ENCODE measurements around the gene FHL2.
"Not testable (repeated sequence)": the region's sequence is repeated elsewhere in the genome, so short reads cannot be mapped to it uniquely, and the experiment has no call there.

The FHL2 gene

GRCh38 chr2:105337122-105338019, 61.5 kb downstream of the FHL2 start, which contains the start of gene C2orf49:
C2orf49 (plus strand) TSS chr2:105337540; CDS start chr2:105337588, 48 bp downstream.
- peak; percentile 89 for DNase-seq (ENCODE audit: low spot score)

GRCh38 chr2:105336786-105337121, 62.1 kb downstream of the FHL2 start:
- DNase-seq (ENCODE audit: low spot score), result no peak

- DNase-seq (ENCODE audit: low spot score), result no peak
Observed at GRCh38 chr2:105335469-105335868, 63.4 kb downstream of the FHL2 start.

GRCh38 chr2:105334211-105334610, 64.6 kb downstream of the FHL2 start:
- no peak for DNase-seq (ENCODE audit: low spot score)

- DNase-seq (ENCODE audit: low spot score), result no peak
Observed at GRCh38 chr2:105330681-105331375, 68.0 kb downstream of the FHL2 start.

DNA sequence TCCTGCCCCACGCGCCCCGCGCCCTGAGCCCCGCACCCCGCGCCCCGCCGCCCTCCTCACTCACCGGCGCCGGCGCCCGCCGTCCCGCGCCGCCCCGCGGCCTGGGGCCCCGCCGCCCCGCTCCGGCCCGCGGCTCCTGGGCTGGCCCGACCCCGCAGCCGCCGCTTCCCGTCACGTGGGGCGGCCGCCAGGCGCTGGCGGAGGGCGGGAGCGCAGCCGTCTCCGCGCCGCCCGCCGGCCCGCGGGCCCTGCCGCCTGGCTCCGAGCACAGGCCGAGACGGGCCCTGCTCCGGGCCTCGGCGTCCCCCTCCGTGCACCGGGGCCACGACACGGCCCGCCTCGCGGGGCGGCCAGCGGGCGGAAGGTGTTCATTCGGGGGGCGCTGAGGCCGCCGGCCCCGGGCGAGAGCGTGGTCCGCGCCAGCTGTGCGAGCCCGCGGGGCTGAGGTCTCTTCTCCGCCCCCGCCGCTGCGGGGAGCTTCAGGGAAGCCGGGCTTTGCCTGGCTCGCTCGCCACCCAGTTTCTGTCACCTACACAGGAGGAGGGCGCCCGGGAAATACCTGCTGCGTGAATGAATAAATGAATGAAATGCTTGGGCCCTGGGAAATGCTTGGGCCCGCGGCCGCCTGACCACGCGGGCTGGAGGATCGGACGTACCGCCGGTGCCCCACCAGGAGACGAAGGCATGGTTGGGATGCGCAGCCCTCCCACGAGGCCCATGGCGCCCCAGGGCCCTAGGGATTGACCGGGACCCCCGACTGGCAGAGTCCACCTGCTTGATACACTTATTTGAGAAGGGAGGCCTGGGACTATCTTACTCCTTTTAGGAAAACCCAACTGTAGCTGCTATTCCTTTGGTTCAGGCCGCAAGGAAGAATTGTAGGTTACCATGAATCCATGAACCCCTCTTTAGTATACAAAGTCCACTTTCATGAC, 69.0 kb downstream of the FHL2 start, which contains the start of gene TGFBRAP1:
Gene TGFBRAP1 (minus strand): TSS at position 175 of the 935 bp plus-strand sequence. CDS start 21,434 bp downstream, outside the sequence.
- no peak for DNase-seq (ENCODE audit: low spot score)

DNA sequence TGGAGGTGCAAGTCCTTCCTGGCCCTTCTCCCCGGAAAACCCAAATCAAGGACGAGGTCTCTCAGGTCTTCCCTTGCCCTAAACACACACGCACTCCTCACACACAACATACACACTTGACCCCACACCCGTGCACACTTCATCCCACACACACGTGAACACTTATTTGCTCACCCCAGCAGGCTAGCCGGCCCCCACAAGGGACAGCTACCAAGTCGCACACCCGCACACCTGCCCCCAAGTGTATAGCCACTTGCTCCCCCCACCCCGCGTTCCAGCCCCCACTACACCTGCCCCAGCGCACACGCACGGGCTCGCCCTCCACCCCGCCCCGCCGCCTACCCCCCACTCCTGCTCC, 69.7 kb downstream of the FHL2 start:
- no peak for DNase-seq (ENCODE audit: low spot score)

- DNase-seq (ENCODE audit: low spot score), result no peak
Observed at GRCh38 chr2:105328281-105329196, 70.3 kb downstream of the FHL2 start.

GRCh38 chr2:105327690-105328089, 71.2 kb downstream of the FHL2 start:
- no peak for DNase-seq (ENCODE audit: low spot score)

- DNase-seq (ENCODE audit: low spot score), result not testable (repeated sequence)
Observed at GRCh38 chr2:105327271-105327670, 71.6 kb downstream of the FHL2 start.

DNA sequence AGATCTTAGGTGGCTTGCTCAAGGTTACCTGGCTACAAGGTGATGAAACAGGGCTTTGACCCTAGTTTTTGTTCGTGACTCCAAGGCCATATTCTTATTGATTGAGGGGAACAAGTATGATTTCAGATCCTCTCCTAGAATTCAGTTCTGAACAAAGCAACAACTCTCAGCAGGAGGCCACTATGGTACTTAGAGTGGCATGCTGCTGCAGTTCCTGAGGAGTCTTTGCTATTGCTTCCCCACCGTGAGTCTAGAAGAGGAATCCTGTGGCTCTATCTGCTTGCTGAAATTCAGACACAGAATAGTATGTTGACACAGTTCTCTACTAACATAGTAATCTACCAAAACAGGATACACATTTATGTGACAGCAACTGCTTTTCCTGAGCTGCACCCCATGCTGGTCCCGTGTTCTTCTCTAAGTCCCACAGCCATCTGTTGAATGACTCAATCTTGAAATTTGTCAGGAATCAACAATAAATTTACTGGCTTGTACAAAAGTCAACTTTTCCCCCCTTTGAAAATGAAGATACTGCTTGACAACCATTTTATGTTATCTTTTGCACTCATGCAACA, 73.4 kb downstream of the FHL2 start:
- DNase-seq (ENCODE audit: low spot score), result no peak

GRCh38 chr2:105324732-105325131, 74.1 kb downstream of the FHL2 start:
- DNase-seq (ENCODE audit: low spot score), result no peak

DNA sequence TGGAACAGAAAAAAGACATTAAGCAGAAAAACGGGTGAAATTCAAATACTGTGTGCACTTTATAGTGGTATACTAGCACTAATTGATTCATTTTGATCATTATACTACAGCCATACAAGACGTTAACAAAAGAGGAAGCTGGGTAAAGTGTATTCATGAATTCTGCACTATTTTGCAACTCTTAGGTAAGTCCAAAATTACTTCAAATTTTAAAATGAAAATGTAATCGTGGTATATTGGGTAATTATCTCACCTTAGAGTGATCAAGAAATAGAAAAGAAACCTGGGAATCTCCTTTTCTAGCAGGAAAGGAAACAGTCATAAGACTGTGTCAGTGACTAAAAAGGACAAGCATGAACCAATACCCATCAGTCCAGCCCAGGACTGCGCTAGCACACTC, 74.8 kb downstream of the FHL2 start:
- no peak for DNase-seq (ENCODE audit: low spot score)

DNA sequence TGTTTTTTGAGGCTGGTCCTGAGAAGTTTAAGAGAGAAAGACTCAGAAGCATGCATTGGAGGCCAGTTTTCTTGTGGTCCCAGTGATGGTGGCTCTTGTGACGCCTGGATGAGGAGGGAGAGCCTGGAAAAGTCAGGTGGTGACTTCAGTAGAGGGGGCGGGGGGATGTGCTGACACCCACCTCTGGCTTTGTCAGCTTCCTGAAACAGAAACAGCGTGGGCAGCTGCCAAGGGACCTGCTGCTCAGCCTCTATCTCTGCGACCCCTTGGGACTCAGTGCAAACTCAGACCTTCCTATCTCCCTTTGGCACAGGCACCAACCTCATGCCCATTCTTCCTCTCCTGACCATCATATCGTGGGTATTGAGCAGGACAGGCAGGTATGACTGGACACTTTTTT, 75.7 kb downstream of the FHL2 start:
- DNase-seq (ENCODE audit: low spot score), result no peak

DNA sequence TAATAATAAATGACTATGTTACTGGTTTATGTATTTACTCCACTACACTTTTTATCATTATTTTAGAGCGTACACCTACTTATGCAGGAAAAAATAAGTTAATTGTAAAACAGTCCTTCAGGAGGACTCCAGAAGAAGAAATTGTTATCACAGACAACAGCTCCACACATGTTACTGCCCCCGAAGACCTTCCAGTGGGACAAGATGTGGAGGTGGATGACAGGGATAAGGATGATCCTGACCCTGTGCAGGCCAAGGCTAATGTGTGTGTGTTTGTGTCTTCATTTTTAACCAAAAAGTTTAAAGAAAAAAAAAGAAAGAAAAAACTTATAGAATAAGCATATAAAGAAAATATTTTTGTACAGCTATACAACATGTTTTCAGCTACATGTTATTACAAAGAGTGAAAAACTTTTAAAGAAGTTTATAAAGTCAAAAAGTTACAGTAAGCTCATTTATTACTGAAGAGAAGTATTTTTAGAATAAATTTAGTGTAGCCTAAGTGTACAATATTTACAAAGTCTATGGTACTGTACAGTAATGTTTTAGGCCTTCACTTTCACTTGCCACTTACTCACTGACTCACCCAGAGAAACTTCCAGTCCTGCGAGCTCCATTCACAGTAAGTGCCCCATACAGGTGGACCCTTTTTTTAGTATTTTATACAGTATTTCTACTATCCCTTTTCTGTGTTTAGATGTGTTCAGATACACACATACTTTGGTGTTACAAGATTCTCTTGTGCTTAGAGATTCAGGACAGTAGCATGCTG, 76.8 kb downstream of the FHL2 start:
- no peak for DNase-seq (ENCODE audit: low spot score)

DNA sequence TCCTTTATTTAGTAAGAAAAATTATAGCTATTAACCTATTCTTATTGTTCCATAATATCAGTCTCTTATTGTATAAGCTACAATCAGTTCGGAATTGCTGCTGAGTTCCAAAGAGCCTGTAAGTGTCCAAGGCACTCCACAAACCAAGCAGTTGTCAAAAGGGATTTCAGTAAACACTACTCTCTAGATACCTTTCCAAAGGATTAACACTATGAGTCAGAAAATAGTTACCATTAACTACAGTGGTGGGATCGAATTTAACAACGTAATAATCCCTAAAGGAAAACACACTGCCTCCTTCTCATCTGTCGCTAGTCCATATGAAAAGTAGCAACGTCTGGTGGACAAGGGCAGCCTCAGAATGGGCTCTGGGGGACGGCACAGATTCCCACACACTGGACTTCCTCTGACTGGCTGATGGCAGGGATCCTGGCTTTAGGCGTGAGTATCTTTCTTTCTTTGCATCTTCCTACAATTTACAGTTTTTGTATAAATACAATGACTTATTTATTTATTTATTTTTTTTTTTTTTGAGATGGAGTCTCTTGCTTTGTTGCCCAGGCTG, 78.1 kb downstream of the FHL2 start:
- DNase-seq (ENCODE audit: low spot score), result no peak

DNA sequence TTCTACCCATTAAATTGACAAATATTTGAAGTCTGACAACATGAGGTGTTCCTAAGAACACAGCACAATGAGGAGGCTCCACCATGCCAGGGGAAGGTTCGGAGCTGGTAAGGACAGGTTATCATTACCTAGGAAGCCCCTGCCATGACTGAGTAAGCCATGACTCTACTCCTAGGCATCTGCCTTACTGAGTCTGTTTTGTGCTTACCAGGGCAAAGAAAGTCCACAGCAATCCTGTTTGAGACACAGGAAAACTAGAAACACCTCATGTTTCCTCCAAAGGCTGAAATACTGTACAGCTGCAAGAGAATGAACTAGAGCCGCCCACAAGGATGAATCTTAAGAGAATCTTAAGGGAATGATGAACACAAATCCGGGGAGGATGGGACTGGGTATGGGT, 80.9 kb downstream of the FHL2 start:
- no peak for DNase-seq (ENCODE audit: low spot score)

DNA sequence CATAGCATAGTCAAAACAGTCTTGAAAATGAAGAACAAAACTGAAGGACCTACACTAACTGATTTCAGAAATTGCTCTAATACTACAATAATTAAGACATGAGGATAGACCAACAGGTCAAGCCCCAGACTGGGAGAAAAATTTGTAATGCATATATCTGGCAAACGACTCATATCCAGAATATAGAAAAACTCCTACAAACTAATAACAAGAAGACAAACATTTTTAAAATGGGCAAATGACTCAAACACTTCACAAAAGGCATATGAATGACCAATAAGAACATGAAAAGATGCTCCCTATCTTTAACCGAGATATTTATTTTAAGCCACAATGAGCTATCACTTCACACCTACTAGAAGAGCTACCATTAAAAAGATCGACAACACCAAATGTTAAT, 83.5 kb downstream of the FHL2 start:
- DNase-seq (ENCODE audit: low spot score), result peak; percentile 42

GRCh38 chr2:105313877-105314276, 85.0 kb downstream of the FHL2 start:
- no peak for DNase-seq (ENCODE audit: low spot score)
